Measurements from ENCODE around the gene BNC2. TPM values are rescaled to one million over a fixed set of nuclear protein-coding genes. Genes with fewer than 3 reads are reported as not detected.

Gene BNC2
- total RNA-seq (2014; rRNA removed; shearing (Covaris generic)), result 14.4 and 18.4 TPM in 2 replicates

GRCh38 chr9:16870596-16871335 is at the start of gene BNC2:
Gene BNC2 (minus strand): TSS chr9:16870670. CDS start chr9:16870648, 22 bp downstream.

Small RNAs within 50 kb of the gene (small RNA-seq; reads per million reads assigned to genes)
- gene LSM1P1, result not detected

Data from A375 (cell line).